Activated CD4-positive, CD25-positive, alpha-beta regulatory T cell treated with anti-CD3 and anti-CD28 coated beads, Interleukin-2, amount 50 U/mL, for 16 hours (primary cell): ENCODE data around the gene DYNLT2B.
"Not testable (repeated sequence)": the region's sequence is repeated elsewhere in the genome, so short reads cannot be mapped to it uniquely, and the experiment has no call there.

Experiments used
- DNase-seq: peaks from one replicate; pipeline ENCODE4 v3.0.0-alpha.2; 2020; ENCODE audit warnings: low read depth, low spot score

DYNLT2B gene

GRCh38 chr3:196326936-196327335 is 8.9 kb upstream of the DYNLT2B start:
- no peak for DNase-seq

DNA sequence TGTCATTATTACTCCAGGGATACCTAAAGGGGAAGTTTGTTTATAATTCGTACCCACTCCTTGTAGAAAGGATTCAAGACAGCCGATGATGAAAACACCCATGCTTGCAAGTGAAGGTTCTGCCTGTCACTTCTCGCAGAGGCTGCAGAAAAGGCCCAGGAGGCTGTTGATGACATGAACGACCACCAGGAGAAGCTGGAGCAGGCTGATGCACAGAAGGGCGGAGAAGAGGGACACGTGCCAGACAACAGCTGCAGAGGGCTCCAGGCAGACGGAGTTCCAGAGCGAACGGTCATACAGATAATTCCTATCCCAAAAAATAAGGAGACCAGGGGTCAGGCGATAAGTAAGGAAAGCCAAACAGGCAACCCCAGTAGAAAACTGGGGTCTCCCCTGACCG is 5.7 kb upstream of the DYNLT2B start:
- DNase-seq: no peak

- no peak for DNase-seq
Observed at GRCh38 chr3:196323016-196323415, 5.0 kb upstream of the DYNLT2B start.

DNA sequence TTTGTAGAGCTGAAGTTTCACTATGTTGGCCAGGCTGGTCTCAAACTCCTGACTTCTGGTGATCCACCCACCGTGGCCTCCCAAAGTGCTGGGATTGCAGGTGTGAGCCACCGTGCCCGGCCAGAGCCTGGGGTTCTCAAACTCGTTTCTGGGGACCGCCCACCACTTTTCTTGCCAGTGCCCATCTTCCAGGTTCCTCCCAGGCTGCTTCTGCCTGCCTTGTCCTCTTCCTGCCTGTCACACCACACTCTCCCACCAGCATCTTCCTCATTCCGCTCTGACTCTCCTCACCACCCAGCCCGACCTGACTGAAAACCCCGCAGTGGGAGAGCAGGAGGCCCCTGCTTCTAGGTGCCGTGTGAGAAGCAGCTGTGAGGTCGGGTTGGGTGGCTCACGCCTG is 3.1 kb upstream of the DYNLT2B start:
- no peak for DNase-seq

- no peak for DNase-seq
Observed at GRCh38 chr3:196320137-196320536, 2.1 kb upstream of the DYNLT2B start.

DNA sequence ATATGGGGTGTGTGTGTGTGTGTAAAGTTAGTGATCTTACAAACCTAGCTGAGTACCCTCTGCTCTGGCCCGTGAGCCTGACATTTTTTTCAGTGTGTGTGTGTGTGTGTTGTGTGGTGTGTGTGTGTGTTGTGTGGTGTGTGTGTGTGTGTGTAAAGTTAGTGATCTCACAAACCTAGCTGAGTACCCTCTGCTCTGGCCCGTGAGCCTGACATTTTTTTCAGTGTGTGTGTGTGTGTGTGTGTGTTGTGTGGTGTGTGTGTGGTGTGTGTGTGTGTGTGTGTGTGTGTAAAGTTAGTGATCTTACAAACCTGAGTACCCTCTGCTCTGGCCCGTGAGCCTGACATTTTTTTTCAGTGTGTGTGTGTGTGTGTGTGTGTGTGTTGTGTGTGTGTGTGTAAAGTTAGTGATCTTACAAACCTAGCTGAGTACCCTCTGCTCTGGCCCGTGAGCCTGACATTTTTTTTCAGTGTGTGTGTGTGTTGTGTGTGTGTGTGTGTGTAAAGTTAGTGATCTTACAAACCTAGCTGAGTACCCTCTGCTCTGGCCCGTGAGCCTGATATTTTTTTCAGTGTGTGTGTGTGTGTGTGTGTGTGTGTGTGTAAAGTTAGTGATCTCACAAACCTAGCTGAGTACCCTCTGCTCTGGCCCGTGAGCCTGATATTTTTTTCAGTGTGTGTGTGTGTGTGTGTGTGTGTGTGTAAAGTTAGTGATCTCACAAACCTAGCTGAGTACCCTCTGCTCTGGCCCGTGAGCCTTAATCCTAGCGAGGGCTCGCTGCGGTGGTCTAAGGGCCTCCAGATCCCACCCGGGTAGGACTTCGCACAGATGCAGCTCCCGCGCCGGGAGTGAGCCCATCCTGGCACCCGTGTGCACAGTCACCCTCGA is 997 bp downstream of the DYNLT2B start:
- DNase-seq: not testable (repeated sequence)

DNA sequence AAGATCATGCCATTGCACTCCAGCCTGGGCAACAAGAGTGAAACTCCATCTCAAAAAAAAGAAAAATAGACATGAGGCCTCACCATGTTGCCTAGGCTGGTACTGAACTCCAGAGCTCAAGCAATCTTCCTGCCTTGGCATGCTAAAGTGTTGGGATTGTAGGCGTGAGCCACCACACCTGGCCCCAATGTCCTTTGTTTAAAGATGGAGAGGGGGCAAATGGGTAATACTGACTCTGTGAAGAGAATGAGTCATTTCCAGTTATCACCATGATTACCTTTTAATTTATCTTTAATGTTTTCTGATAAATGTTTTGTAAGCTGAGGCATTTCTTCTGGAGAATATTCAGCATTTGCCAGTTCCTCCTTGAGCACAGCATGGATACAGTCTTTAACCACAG is 2.2 kb downstream of the DYNLT2B start:
- no peak for DNase-seq

DNA sequence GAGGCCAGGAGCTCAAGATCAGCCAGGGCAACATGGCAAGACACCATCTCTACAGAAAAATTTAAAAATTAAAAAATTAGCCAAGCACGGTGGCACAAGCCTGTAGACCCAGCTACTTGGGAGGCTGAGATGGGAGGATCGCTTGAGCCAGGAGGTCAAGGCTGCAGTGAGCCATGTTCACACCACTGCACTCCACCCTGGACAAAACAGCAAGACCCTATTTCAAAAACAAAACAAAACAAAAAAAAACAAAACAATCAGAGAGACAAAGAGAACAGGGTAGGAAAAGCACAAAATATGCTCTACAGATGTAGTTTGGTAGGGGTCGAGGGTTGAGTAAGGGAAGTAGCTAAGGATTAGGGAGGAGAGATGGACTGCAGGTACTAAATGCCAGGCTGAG is 3.4 kb downstream of the DYNLT2B start:
- no peak for DNase-seq

GRCh38 chr3:196314086-196314485 is 4.0 kb downstream of the DYNLT2B start:
- not testable (repeated sequence) for DNase-seq

DNA sequence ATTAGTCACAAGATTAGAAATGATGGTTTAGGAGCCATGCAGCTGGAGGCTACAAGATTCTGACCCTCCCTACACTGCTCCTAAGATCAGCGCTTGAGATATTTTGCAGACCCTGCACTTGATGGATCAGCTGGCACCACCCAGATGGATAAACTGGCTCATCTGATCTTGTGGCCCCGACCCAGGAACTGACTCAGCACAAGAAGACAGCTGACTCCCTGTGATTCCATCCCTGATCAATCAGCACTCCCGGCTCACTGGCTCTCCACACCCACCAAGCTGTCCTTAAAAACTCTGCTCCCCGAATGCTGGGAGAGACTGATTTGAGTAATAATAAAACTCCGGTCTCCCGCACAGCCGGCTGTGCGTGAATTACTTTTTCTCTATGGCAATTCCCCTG is 15.1 kb downstream of the DYNLT2B start:
- not testable (repeated sequence) for DNase-seq

GRCh38 chr3:196302551-196302950 is 15.5 kb downstream of the DYNLT2B start:
- not testable (repeated sequence) for DNase-seq

DNA sequence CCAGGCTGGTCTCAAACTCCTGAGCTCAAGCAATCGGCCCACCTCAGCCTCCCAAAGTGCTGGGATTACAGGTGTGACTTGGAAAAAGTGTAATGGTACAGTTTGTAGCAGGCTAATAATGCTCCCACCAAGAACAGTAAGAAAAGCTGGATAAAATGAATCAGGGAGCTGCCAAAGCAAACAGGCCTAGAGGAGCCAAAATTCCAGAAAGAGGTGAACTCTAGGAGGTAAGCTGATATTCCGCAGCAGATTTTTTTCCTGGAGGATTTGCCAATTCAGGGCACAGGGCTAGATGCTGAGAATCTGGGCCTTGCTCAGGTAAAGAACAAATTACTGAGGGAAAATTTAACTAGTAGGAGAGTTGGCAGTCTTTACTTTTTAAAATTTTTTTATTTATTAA is 19.5 kb downstream of the DYNLT2B start:
- no peak for DNase-seq

DNA sequence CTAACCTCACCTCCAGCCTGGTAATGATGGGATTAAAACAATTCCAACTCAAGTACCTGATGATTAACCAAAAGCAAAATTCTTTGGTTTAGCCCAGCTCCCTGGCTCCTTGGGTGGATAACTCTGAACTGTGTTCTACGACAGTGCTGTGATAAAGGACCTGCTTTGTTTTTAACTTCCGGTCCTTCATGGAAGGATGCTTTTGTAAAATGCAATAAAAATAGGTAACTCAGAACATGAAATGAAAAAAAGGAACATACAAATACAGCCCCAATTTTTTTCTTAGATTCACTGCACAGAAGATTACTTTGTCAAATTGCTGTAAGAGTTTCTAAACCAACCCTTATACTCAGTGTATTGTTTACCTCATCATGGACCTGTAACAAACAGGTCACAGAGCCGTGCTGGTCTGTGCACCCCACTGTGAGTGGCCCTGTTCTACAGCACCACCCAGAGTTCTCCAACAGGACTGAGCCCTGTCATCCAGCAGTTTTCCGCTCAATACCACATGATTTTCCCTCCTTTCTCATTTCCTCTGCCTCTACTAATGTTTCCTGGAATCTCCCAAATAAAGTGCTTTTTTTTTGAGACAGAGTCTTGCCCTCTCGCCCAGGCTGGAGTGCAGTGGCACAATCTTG is 25.6 kb downstream of the DYNLT2B start:
- DNase-seq: no peak

DNA sequence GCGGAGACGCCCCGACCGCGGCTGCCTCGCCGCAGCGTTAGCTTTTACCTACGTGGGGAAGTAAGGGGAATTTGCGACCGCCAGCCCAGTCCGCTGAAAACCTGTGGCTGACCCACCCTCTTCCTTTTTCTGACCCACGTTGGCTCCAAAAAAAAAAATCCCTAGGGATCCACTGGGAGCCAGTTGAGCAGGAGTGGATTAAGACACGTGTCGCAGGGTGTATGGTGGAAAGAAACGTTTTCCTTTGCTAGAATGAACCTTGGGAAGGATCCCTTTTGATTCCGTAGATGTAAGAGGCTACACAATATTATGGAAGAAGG is 29.9 kb downstream of the DYNLT2B start:
- DNase-seq: no peak

DNA sequence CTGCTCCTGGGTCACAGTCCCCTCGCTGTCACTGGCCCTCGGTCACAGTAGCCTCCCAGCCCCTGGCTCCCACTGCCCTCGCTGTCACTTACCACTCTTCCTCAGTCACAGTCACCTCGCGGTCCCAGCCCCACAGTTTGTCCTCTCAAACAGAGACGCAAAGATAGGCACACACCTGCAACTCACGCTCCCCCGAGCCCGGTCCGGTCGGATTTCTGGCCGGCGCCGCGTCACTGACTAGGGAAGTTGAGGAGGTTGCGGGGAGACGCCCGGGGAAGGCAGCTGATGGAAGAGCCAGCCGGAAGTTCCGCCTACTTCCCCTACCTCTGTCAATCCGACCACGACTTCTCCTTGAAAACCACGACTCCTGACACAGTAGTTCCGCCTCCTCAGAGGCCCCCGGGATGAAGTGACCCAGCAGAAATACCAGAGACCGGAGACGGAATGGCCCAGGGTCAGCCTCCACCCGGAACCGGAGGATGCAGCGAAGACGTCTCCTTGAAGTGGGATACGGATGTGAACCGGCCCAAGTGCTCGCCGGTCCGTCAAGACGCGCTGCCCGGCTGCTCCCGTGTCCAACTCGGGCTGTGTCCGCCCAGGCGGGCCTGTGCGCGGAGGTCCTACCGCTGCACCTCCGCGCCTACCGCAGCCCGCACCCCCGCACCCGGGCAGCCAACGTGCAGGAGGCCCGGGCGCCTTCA is 30.4 kb downstream of the DYNLT2B start, which contains the start of gene PCYT1A:
PCYT1A (minus strand) TSS at position 287 of the 701 bp plus-strand sequence. CDS start 17,195 bp downstream, outside the sequence.
- peak; percentile 45 for DNase-seq

GRCh38 chr3:196287090-196287439 is 31.0 kb downstream of the DYNLT2B start:
- DNase-seq: no peak

DNA sequence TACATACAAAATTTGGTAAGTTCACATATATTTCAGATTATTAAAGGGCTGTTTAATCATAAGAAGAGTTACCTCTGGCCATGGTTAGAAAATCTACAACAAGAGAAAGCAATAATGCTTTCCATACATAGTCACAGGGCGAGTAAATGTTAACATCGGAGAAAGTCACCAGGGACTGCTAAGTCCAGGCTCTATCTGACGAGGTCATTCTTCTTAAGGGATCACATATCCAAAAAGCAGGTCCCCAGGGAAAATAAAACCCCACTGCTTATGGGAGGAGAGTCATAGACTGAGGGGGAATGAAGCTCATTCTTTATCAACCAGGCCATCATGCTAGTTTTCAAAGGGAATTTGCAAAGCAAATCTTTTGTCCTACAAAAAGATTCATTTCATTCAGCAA is 33.6 kb downstream of the DYNLT2B start:
- DNase-seq: no peak

DNA sequence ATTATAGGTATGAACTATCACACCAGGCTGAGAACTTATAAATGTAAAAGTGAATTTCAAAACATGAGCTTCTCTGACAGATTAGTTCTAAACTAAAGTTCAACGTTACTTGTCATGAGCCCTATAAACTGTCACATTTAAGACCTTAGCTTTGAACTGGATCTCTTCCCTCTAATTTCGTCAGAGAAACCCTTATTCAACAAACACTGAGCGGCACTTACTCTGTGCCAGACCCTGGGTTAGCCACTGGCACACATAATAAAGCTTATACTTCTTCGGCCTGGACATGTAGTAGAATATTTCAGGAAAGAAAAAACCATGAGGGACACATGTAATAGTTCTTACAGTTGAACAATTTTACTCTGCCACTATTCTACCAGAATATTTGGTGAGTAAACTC is 36.1 kb downstream of the DYNLT2B start:
- DNase-seq: no peak

DNA sequence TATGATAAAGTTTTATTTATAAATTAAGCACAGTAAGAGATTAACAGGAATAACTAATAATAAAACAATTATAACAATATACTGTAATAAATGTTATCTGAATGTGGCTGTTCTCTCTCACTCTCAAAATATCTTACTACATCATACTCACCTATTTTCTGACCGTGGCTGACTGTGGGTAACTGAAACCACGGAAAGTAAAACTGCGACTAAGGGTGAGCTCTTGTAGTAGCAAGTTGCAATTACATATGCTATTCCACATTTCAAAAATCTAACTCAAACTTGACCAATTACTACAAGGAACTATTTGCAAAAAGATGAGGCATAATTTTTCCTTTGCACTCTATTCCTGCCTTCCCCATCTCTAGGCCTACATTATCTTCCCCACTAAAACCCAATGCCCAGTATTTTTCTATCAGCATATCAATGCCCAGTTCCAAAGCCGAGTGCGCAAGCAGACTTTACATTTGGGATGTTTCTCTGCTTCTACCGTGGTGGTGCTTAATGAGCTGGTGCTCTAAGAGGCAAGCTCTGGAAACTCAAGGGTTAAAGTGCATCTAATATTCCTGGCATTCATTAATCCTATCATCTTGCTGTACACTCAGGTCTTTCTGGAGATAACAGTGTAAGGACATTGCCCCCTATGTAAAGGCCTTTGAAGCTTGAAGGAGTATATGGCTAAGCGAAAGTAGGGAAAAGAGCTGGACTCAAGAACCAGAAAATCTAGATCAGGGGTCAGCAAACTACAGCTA is 37.2 kb downstream of the DYNLT2B start:
- DNase-seq: no peak

- no peak for DNase-seq
Observed at GRCh38 chr3:196275126-196275525, 42.9 kb downstream of the DYNLT2B start.

GRCh38 chr3:196274585-196274984 is 43.5 kb downstream of the DYNLT2B start:
- peak; percentile 53 for DNase-seq

DNA sequence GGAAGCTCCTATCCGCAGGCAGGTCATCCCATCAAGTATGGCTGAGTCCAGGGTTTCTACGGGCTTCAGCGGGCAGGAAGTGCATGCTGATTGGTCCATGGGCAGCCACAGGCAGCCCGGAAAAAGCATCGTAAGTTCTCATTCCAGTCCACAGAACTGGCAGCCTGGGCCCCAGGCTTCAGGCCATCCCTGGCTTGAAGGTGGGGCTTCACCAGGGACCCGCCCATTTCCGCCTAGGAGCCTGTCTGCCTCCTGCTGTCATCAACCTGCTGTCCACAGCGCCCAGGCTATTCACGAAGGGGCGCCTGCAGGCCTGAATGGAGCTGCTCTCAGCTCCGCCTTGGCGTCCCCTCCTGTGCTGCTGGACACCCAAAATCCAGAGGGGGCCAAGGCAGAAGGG is 44.4 kb downstream of the DYNLT2B start:
- DNase-seq: no peak
